HEK293 (cell line): ENCODE results near the gene KCNJ5.
"Not testable (repeated sequence)": the region's sequence is repeated elsewhere in the genome, so short reads cannot be mapped to it uniquely, and the experiment has no call there.

ENCODE experiments used
- CTCF ChIA-PET: fragments of 350-600 bp; formaldehyde crosslinking; extraction: SDS; loops from one replicate; lab custom pipeline; 2021; ENCODE audit warnings: antibody characterized with exemption; lab: Yijun Ruan, JAX
- POLR2A ChIA-PET: fragments of 300-600 bp; formaldehyde crosslinking; extraction: SDS; loops from one replicate; lab custom pipeline; 2020; ENCODE audit warnings: antibody characterized with exemption, inconsistent platforms; lab: Yijun Ruan, JAX
- H3K27ac ChIP-seq: fragments of 200-500 bp; sonication (Bioruptor generic); 2 replicates; pipeline ENCODE4 v1.5.1; 2014; ENCODE audit warnings: low read depth, low read length, control low read depth, inconsistent platforms; ENCODE audit errors: extremely low read depth
- H3K36me3 ChIP-seq, 2 experiments: fragments of 200-500 bp in 1 of 2; sonication (Bioruptor generic) in 1 of 2; 1 replicate in 1 of 2; 2 replicates in 1 of 2; pipeline ENCODE4 v1.5.1; 2014 to 2017; ENCODE audit warnings: inconsistent platforms in 2 of 2, low read length in 2 of 2; ENCODE audit not compliant: control insufficient read depth in 2 of 2, insufficient read depth in 1 of 2
- H3K4me1 ChIP-seq: fragments of 200-500 bp; sonication (Bioruptor generic); 2 replicates; pipeline ENCODE4 v1.5.1; 2014; ENCODE audit warnings: mild to moderate bottlenecking, low read length, inconsistent platforms; ENCODE audit not compliant: control insufficient read depth, insufficient read depth
- H3K4me3 ChIP-seq: 2 replicates; pipeline ENCODE4 v1.5.1; 2011; ENCODE audit warnings: low read depth, mild to moderate bottlenecking, control low read depth, low read length, moderate library complexity
- H3K9me3 ChIP-seq: fragments of 200-500 bp; sonication (Bioruptor generic); 2 replicates; pipeline ENCODE4 v1.5.1; 2014; ENCODE audit warnings: low read depth, low read length, inconsistent platforms; ENCODE audit not compliant: control insufficient read depth, insufficient read depth
- GFI1B ChIP-seq: fragments of 450-650 bp; formaldehyde crosslinking; IDR thresholded peaks from 2 replicates; pipeline ENCODE4 v1.5.1; 2016; ENCODE audit warnings: missing biosample characterization, missing genetic modification characterization
- GLIS1 ChIP-seq: fragments of 450-650 bp; formaldehyde crosslinking; IDR thresholded peaks from 2 replicates; pipeline ENCODE4 v1.5.1; 2016; ENCODE audit warnings: missing biosample characterization, missing genetic modification characterization
- SALL2 ChIP-seq: fragments of 450-650 bp; formaldehyde crosslinking; IDR thresholded peaks from 2 replicates; pipeline ENCODE4 v1.5.0; 2017; ENCODE audit warnings: missing biosample characterization, mild to moderate bottlenecking, missing genetic modification characterization, borderline replicate concordance
- TRIM28 ChIP-seq: IDR thresholded peaks from 2 replicates; pipeline ENCODE4 v1.6.1; 2011; ENCODE audit warnings: low read length, control low read depth, borderline replicate concordance
- ZIC2 ChIP-seq: fragments of 450-650 bp; formaldehyde crosslinking; IDR thresholded peaks from 2 replicates; pipeline ENCODE4 v1.5.1; 2016; ENCODE audit warnings: missing biosample characterization, missing genetic modification characterization
- ZNF121 ChIP-seq: fragments of 450-650 bp; formaldehyde crosslinking; IDR thresholded peaks from 2 replicates; pipeline ENCODE4 v1.5.1; 2016; ENCODE audit warnings: missing biosample characterization, missing genetic modification characterization
- ZNF169 ChIP-seq: fragments of 450-650 bp; formaldehyde crosslinking; IDR thresholded peaks from 2 replicates; pipeline ENCODE4 v1.5.1; 2016; ENCODE audit warnings: missing biosample characterization, missing genetic modification characterization
- ZNF404 ChIP-seq: fragments of 450-650 bp; formaldehyde crosslinking; IDR thresholded peaks from 2 replicates; pipeline ENCODE4 v1.5.1; 2017; ENCODE audit warnings: missing biosample characterization, missing genetic modification characterization
- ZNF529 ChIP-seq: fragments of 450-650 bp; formaldehyde crosslinking; IDR thresholded peaks from 2 replicates; pipeline ENCODE4 v1.5.1; 2017; ENCODE audit warnings: missing genetic modification characterization, missing biosample characterization; ENCODE audit not compliant: insufficient replicate concordance
- ZNF555 ChIP-seq: fragments of 450-650 bp; formaldehyde crosslinking; conservative IDR thresholded peaks from 2 replicates; pipeline ENCODE4 v1.5.1; 2017; ENCODE audit warnings: missing biosample characterization, mild to moderate bottlenecking, missing genetic modification characterization, inconsistent platforms
- ZNF777 ChIP-seq: fragments of 450-650 bp; formaldehyde crosslinking; IDR thresholded peaks from 2 replicates; pipeline ENCODE4 v1.5.1; 2017; ENCODE audit warnings: missing biosample characterization, missing genetic modification characterization, borderline replicate concordance
- ZNF843 ChIP-seq: fragments of 450-650 bp; formaldehyde crosslinking; IDR thresholded peaks from 2 replicates; pipeline ENCODE4 v1.5.1; 2016; ENCODE audit warnings: missing biosample characterization, missing genetic modification characterization
- TF ChIP-seq, protein P1 (sequence below): fragments of 450-650 bp; formaldehyde crosslinking; IDR thresholded peaks from 2 replicates; pipeline ENCODE4 v1.5.1; 2016; ENCODE audit warnings: missing biosample characterization, missing genetic modification characterization
- TF ChIP-seq, protein P2 (sequence below): fragments of 450-650 bp; formaldehyde crosslinking; IDR thresholded peaks from 2 replicates; pipeline ENCODE4 v1.5.1; 2016; ENCODE audit warnings: missing biosample characterization, missing genetic modification characterization

The KCNJ5 gene

DNA sequence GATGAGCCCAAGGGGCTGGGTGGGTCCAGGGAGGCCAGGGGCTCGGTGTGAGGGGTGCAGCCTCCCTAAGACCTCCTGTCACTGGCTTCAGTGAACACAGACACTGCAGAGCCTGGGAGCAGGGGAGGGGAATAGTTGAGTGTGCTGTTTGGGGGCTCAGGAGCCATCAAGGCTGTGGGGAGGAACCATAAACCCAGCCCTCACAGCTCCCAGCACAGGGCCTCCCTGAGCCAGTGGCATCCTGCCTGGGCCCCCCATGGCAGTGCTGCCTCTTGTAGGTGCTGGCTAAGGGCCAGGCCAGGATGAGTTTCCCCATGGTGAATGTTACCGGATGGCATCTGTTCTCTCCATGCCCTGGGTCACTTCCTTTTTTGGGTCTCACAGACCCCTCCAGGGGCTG, 25.5 kb downstream of the KCNJ5 start:
- Histone ChIP-seq H3K4me3 (no peak overlapping the region), H3K27ac (no peak overlapping the region), H3K36me3 (no peaks in the 10 kb centered on the region), H3K9me3 (no peaks in the 10 kb centered on the region), H3K4me1 (no peaks in the 10 kb centered on the region)
- CTCF ChIA-PET: interaction anchor here (0.6 to 0.8 kb wide), 2 partner anchors 39 to 637 kb away, joined by 3 to 4 read pairs; no protein-coding TSS in a partner anchor
- POLR2A ChIA-PET: no interaction called here
- TF ChIP-seq ZNF529 (tag by site-specific recombination) (no peak), GFI1B (no peak), GLIS1 (tag by site-specific recombination) (peak; percentile 22; the same call in 1 of the 2 replicates)

DNA sequence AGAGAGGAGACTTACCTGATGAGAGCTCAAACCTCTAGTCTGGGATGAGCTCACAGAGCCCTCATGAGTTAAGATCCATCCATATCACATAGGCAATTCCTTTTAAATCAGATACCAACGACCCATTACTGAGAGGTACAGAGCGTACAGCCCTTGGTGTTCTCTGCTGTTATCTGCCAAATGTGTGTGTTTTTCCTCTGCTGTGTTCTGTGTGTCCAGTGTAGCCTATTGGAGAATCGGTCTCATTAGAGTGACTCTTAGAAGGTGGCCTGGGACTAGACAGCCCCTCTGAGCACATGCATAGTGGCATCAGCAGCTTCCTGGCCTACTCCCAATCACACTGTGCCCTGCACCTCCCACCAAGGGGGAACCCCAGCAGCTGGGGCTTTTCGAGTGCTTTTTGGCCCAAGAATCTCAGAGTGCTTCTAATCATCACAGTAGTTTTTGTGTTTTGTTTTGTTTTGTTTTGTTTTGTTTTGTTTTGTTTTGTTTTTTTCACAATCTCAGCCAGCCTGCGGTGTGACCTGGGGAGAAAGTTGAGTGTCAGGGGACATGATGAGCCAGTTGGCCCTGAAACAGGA, 26.1 kb downstream of the KCNJ5 start:
- no peaks in the 10 kb centered on the region for H3K9me3 ChIP-seq
- H3K4me1 ChIP-seq: no peaks in the 10 kb centered on the region
- no peak overlapping the region for H3K4me3 ChIP-seq
- H3K27ac ChIP-seq: no peak overlapping the region
- ChIA-PET CTCF (interaction anchor here (0.6 to 0.8 kb wide), 2 partner anchors 38 to 638 kb away, joined by 3 to 4 read pairs; no protein-coding TSS in a partner anchor), POLR2A (no interaction called here)
- H3K36me3 ChIP-seq: no peaks in the 10 kb centered on the region
- TF ChIP-seq ZIC2 (tag by site-specific recombination) (peak; percentile 72), SALL2 (tag by site-specific recombination) (no peak)

- CTCF ChIA-PET: interaction anchor here (0.6 to 1.3 kb wide), 2 partner anchors 21 to 33 kb away, joined by 3 to 4 read pairs; no protein-coding TSS in a partner anchor
- H3K27ac ChIP-seq: no peak overlapping the region
- H3K36me3 ChIP-seq: no peaks in the 10 kb centered on the region
- no peaks in the 10 kb centered on the region for H3K9me3 ChIP-seq
- H3K4me3 ChIP-seq: no peak overlapping the region
- POLR2A ChIA-PET: no interaction called here
- no peak for TF ChIP-seq ZNF843 (tag by site-specific recombination)
- TF ChIP-seq TRIM28: no peak
- no peak for TF ChIP-seq ZNF404 (tag by site-specific recombination)
- TF ChIP-seq, protein P1, sequence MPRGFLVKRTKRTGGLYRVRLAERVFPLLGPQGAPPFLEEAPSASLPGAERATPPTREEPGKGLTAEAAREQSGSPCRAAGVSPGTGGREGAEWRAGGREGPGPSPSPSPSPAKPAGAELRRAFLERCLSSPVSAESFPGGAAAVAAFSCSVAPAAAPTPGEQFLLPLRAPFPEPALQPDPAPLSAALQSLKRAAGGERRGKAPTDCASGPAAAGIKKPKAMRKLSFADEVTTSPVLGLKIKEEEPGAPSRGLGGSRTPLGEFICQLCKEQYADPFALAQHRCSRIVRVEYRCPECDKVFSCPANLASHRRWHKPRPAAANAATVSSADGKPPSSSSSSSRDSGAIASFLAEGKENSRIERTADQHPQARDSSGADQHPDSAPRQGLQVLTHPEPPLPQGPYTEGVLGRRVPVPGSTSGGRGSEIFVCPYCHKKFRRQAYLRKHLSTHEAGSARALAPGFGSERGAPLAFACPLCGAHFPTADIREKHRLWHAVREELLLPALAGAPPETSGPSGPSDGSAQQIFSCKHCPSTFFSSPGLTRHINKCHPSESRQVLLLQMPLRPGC: no peak
- TF ChIP-seq ZNF169 (tag by site-specific recombination): no peak
- TF ChIP-seq ZNF121 (tag by site-specific recombination): no peak
- TF ChIP-seq ZNF777 (tag by site-specific recombination): no peak
- no peak for TF ChIP-seq ZNF555
- TF ChIP-seq, protein P2, sequence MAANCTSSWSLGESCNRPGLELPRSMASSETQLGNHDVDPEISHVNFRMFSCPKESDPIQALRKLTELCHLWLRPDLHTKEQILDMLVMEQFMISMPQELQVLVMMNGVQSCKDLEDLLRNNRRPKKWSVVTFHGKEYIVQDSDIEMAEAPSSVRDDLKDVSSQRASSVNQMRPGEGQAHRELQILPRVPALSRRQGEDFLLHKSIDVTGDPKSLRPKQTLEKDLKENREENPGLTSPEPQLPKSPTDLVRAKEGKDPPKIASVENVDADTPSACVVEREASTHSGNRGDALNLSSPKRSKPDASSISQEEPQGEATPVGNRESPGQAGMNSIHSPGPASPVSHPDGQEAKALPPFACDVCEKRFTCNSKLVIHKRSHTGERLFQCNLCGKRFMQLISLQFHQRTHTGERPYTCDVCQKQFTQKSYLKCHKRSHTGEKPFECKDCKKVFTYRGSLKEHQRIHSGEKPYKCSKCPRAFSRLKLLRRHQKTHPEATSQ (tag by site-specific recombination): no peak
- H3K4me1 ChIP-seq: no peaks in the 10 kb centered on the region
These were observed 28.1 kb downstream of the KCNJ5 start for GRCh38 chr11:128919216-128919615.

GRCh38 chr11:128919635-128920034, 28.5 kb downstream of the KCNJ5 start:
- CTCF ChIA-PET: interaction anchor here (1.3 kb wide), 1 partner anchor 34 kb away, joined by 4 read pairs; no protein-coding TSS in a partner anchor
- H3K4me3 ChIP-seq, H3K36me3 ChIP-seq, H3K4me1 ChIP-seq, POLR2A ChIA-PET, H3K27ac ChIP-seq, H3K9me3 ChIP-seq: not testable (repeated sequence)
